HG03159 (cell line): Measurements from ENCODE around the gene TUBGCP2.
A peak's percentile ranks its signal among the peaks of the same experiment; 100 is the strongest.
"Not testable (repeated sequence)": the region's sequence is repeated elsewhere in the genome, so short reads cannot be mapped to it uniquely, and the experiment has no call there.

ENCODE experiments used
- ATAC-seq: cut with Tn5 transposase; IDR thresholded peaks from one replicate; pipeline ENCODE4 v1.9.1; 2021; ENCODE audit warnings: mild to moderate bottlenecking, moderate library complexity; ENCODE audit not compliant: unreplicated experiment

Gene TUBGCP2

GRCh38 chr10:133270204-133270603, 38.5 kb downstream of the TUBGCP2 start:
- ATAC-seq: no peak

- no peak for ATAC-seq
These were observed 39.3 kb downstream of the TUBGCP2 start for GRCh38 chr10:133269367-133269766.

GRCh38 chr10:133268532-133268931, 40.1 kb downstream of the TUBGCP2 start:
- ATAC-seq: no peak

GRCh38 chr10:133267829-133268228, 40.8 kb downstream of the TUBGCP2 start:
- no peak for ATAC-seq

- no peak for ATAC-seq
These were observed 41.4 kb downstream of the TUBGCP2 start for GRCh38 chr10:133267293-133267692.

- ATAC-seq: no peak
These were observed 42.4 kb downstream of the TUBGCP2 start for GRCh38 chr10:133266056-133266795.

GRCh38 chr10:133265052-133265451, 43.6 kb downstream of the TUBGCP2 start:
- not testable (repeated sequence) for ATAC-seq

GRCh38 chr10:133264461-133264860, 44.2 kb downstream of the TUBGCP2 start:
- no peak for ATAC-seq

GRCh38 chr10:133263674-133264073, 45.0 kb downstream of the TUBGCP2 start:
- no peak for ATAC-seq

GRCh38 chr10:133262696-133263095, 46.0 kb downstream of the TUBGCP2 start:
- ATAC-seq: no peak

- peak; percentile 56 for ATAC-seq
These were observed 46.8 kb downstream of the TUBGCP2 start for GRCh38 chr10:133261726-133262325.

- peak; percentile 42 for ATAC-seq
These were observed 47.6 kb downstream of the TUBGCP2 start for GRCh38 chr10:133260895-133261725.

GRCh38 chr10:133259602-133259989, 49.1 kb downstream of the TUBGCP2 start:
- ATAC-seq: no peak

GRCh38 chr10:133258818-133259601, 49.7 kb downstream of the TUBGCP2 start:
- ATAC-seq: no peak

- no peak for ATAC-seq
These were observed 50.4 kb downstream of the TUBGCP2 start for GRCh38 chr10:133258066-133258817.

- no peak for ATAC-seq
These were observed 51.1 kb downstream of the TUBGCP2 start for GRCh38 chr10:133257489-133258065.

- ATAC-seq: no peak
These were observed 53.3 kb downstream of the TUBGCP2 start for GRCh38 chr10:133255323-133255722.

GRCh38 chr10:133254421-133255120, 54.1 kb downstream of the TUBGCP2 start:
- no peak for ATAC-seq

GRCh38 chr10:133253361-133253955, 55.2 kb downstream of the TUBGCP2 start:
- ATAC-seq: no peak
